A549 (cell line): ENCODE results near the gene SLC28A1.

Experiments used
- CEBPB ChIP-seq, 2 experiments: fragments of >200 bp in 1 of 2; sonication (Bioruptor Twin) in 1 of 2; formaldehyde crosslinking in 1 of 2; IDR thresholded peaks; 2 replicates each; pipeline ENCODE4 v1.6.1; 2012 to 2016
- ESRRA ChIP-seq: fragments of 150-350 bp; IDR thresholded peaks from 2 replicates; pipeline ENCODE4 v1.6.1; 2014; ENCODE audit warnings: mild to moderate bottlenecking, low read length, borderline replicate concordance
- TP53 ChIP-seq: fragments of 250-450 bp; sonication (Bioruptor Pico); IDR thresholded peaks from 2 replicates; pipeline ENCODE4 v1.5.0; 2021; ENCODE audit warnings: mild to moderate bottlenecking, moderate library complexity

DNA sequence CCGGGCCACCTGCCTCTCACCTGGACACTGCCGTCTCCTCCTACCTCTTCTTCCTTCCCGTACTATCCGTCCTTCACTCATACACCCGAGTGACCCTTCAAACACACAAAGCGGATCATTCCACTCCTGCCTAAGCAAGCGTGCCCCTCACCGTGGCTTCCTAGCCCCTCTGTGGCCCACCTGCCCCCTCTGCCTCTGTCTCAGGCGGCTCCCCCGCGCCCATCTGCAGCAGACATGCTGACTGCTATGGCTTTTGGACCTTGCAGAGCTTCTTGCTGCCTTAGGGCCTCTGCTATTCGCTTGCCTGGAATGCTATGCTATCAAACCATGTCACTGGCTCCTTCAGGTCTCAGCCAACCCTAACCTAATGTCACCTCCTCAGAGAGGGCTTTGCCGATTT lies 38.1 kb downstream of the SLC28A1 start:
- TF ChIP-seq CEBPB (IDR thresholded peaks at IDR 0.05) (no peak), ESRRA (no peak), TP53 (CRISPR knock-in tag) (no peak)
